Neuronal stem cell (in vitro differentiated cells): Measurements from ENCODE around the gene POP4.

Experiments used
- DNase-seq: peaks from one replicate; pipeline ENCODE4 v3.0.0-alpha.2; 2013; ENCODE audit warnings: low spot score
- H2AFZ ChIP-seq: one replicate; pipeline ENCODE4 v1.6.1; 2013; ENCODE audit warnings: mild to moderate bottlenecking, low read length, inconsistent platforms
- H2AK5ac ChIP-seq: 2 replicates; pipeline ENCODE4 v1.6.1; 2013; ENCODE audit warnings: low read depth, mild to moderate bottlenecking, inconsistent platforms, low read length, moderate library complexity, mixed read lengths
- H2BK120ac ChIP-seq: 2 replicates; pipeline ENCODE4 v1.6.1; 2013; ENCODE audit warnings: low read depth, mild to moderate bottlenecking, inconsistent platforms, low read length, moderate library complexity, mixed read lengths
- H2BK12ac ChIP-seq: one replicate; pipeline ENCODE4 v1.6.1; 2013; ENCODE audit warnings: low read length, inconsistent platforms
- H2BK15ac ChIP-seq: 2 replicates; pipeline ENCODE4 v1.6.1; 2013; ENCODE audit warnings: mild to moderate bottlenecking, low read length, inconsistent platforms, mixed read lengths
- H2BK5ac ChIP-seq: one replicate; pipeline ENCODE4 v1.6.1; 2013; ENCODE audit warnings: inconsistent platforms, mild to moderate bottlenecking, low read length, moderate library complexity
- H3K14ac ChIP-seq: one replicate; pipeline ENCODE4 v1.6.1; 2013; ENCODE audit warnings: low read length, inconsistent platforms
- H3K18ac ChIP-seq: 2 replicates; pipeline ENCODE4 v1.6.1; 2013; ENCODE audit warnings: low read length, inconsistent platforms
- H3K23ac ChIP-seq: 2 replicates; pipeline ENCODE4 v1.6.1; 2013; ENCODE audit warnings: low read depth, mild to moderate bottlenecking, mixed read lengths, low read length, inconsistent platforms; ENCODE audit not compliant: poor library complexity
- H3K27ac ChIP-seq: replicated peaks from 3 replicates; pipeline ENCODE4 v1.5.1; 2013; ENCODE audit warnings: low read length, inconsistent platforms
- H3K27me3 ChIP-seq, 3 experiments: 2 replicates each; pipeline ENCODE4 v1.6.1; 2013; ENCODE audit warnings: low read length in 3 of 3, mild to moderate bottlenecking in 2 of 3, inconsistent platforms in 1 of 3, low read depth in 1 of 3, mixed read lengths in 1 of 3, moderate library complexity in 1 of 3; ENCODE audit not compliant: control insufficient read depth in 3 of 3, insufficient read depth in 3 of 3
- H3K36me3 ChIP-seq, 2 donors: replicated peaks in 1 of 2; 2 replicates each; pipeline ENCODE4 v1.6.1; 2013; ENCODE audit warnings: low read length in 2 of 2; ENCODE audit not compliant: control insufficient read depth in 2 of 2, insufficient read depth in 2 of 2
- H3K4ac ChIP-seq: 2 replicates; pipeline ENCODE4 v1.6.1; 2013; ENCODE audit warnings: inconsistent platforms, mild to moderate bottlenecking, low read length, moderate library complexity
- H3K4me1 ChIP-seq, 2 donors: 1 replicate in 1 of 2; 2 replicates in 1 of 2; pipeline ENCODE4 v1.6.1; 2013; ENCODE audit warnings: low read length in 2 of 2, low read depth in 1 of 2; ENCODE audit not compliant: control insufficient read depth in 2 of 2, insufficient read depth in 1 of 2
- H3K4me2 ChIP-seq: one replicate; pipeline ENCODE4 v1.6.1; 2013; ENCODE audit warnings: mild to moderate bottlenecking, low read length, inconsistent platforms; ENCODE audit not compliant: insufficient read depth, poor library complexity, severe bottlenecking
- H3K4me3 ChIP-seq, 2 donors: 2 replicates each; pipeline ENCODE4 v1.5.1; 2013; ENCODE audit warnings: low read length in 2 of 2, mild to moderate bottlenecking in 2 of 2, inconsistent platforms in 1 of 2, moderate library complexity in 1 of 2
- H3K79me1 ChIP-seq: one replicate; pipeline ENCODE4 v1.6.1; 2013; ENCODE audit warnings: low read depth, mild to moderate bottlenecking, inconsistent platforms, low read length, moderate library complexity
- H3K9ac ChIP-seq: one replicate; pipeline ENCODE4 v1.6.1; 2013; ENCODE audit warnings: mild to moderate bottlenecking, low read depth, low read length, inconsistent platforms; ENCODE audit not compliant: poor library complexity
- H3K9me3 ChIP-seq, 2 donors: replicated peaks in 1 of 2; 2 replicates each; pipeline versions ENCODE3 to v1.6.1; 2013; ENCODE audit warnings: low read length in 2 of 2, mild to moderate bottlenecking in 2 of 2, inconsistent platforms in 1 of 2, low read depth in 1 of 2, mixed read lengths in 1 of 2, moderate library complexity in 1 of 2; ENCODE audit not compliant: control insufficient read depth in 2 of 2, insufficient read depth in 1 of 2
- H4K8ac ChIP-seq: one replicate; pipeline ENCODE4 v1.6.1; 2013; ENCODE audit warnings: low read depth, mild to moderate bottlenecking, inconsistent platforms, low read length, moderate library complexity
- H4K91ac ChIP-seq: one replicate; pipeline ENCODE4 v1.6.1; 2013; ENCODE audit warnings: low read length, low read depth, mild to moderate bottlenecking, inconsistent platforms; ENCODE audit not compliant: poor library complexity
- WGBS, 2 donors: extraction: QIAGEN DNeasy Blood & Tissue Kit; methylation state at CpG; one replicate each; pipeline ENCODE4 v1.1.7; 2013; ENCODE audit warnings: missing lambda C conversion rate in 2 of 2, mixed read lengths in 1 of 2; ENCODE audit not compliant: insufficient read length in 2 of 2, insufficient replicate concordance in 1 of 2; ENCODE audit errors: extremely low coverage in 2 of 2; 5-methylcytosine and 5-hydroxymethylcytosine counted together

POP4 gene

DNA sequence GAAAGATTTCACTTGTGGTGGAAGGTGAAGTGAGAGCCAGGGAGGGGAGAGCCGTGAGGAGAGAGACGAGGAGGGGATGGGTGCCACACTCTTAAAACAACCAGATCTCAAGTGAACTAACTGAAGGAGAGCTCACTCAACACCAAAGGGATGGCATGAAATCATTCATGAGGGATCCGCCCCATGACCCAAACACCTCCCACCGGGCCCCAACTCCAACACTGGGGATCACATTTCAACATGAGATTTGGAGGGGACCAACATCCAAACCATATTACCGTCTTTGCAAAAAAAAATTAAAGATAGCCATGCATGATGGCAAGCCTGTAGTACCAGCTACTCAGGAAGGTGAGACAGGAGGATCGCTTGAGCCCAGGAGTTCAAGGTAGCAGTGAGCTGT is 34.9 kb upstream of the POP4 start:
- Histone ChIP-seq H3K23ac (no peak overlapping the region), H3K14ac (no peak overlapping the region), H3K4me1 (peaks cover 0 to 4% of the 10 kb centered on the region in 2 donors), H2AFZ (no peak overlapping the region), H3K4me2 (no peak overlapping the region), H4K91ac (no peak overlapping the region), H3K9me3 (no peaks in the 10 kb centered on the region), H2AK5ac (no peak overlapping the region), H3K36me3 (no peaks in the 10 kb centered on the region), H3K18ac (no peak overlapping the region), H2BK120ac (no peak overlapping the region), H3K79me1 (no peaks in the 10 kb centered on the region), H2BK15ac (no peak overlapping the region), H3K4ac (no peak overlapping the region), H3K27ac (no peak overlapping the region), H3K4me3 (no peak overlapping the region), H3K27me3 (peaks cover 0 to 54% (median 0%) of the 10 kb centered on the region in 3 experiments), H3K9ac (no peak overlapping the region), H2BK5ac (no peak overlapping the region), H2BK12ac (no peak overlapping the region), H4K8ac (no peak overlapping the region)
- DNase-seq, result no peak
- WGBS, 2 donors, result no CpG with 5 or more reads among the region's 6 CpGs

DNA sequence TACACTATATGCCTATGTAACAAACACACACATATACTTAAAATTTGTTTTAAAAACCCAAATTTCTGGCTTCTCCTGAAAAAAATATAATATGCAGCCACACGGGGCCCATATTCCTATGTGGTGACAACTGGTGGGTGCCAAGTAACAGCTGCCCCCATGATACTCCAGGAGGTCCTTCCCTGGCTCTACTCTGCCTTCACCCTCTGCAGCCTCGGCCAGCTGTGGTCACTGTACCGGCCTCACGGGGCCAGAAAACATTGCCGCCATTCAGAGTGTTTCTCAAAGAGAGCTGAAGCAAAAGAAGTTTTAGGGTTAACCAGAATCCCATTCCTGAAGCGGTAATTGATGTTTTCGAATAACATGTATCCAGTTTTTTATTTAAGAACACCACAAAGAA is 32.6 kb upstream of the POP4 start:
- Histone ChIP-seq H4K91ac (no peak overlapping the region), H3K4ac (no peak overlapping the region), H3K23ac (no peak overlapping the region), H3K4me2 (no peak overlapping the region), H2BK12ac (no peak overlapping the region), H3K4me3 (no peak overlapping the region), H2AK5ac (no peak overlapping the region), H3K27ac (no peak overlapping the region), H3K9ac (no peak overlapping the region), H3K18ac (no peak overlapping the region), H2BK120ac (no peak overlapping the region), H3K14ac (no peak overlapping the region), H3K9me3 (no peaks in the 10 kb centered on the region), H3K79me1 (no peaks in the 10 kb centered on the region), H2BK15ac (no peak overlapping the region), H2AFZ (no peak overlapping the region), H3K36me3 (no peaks in the 10 kb centered on the region), H3K27me3 (peaks cover 0 to 70% (median 0%) of the 10 kb centered on the region in 3 experiments), H3K4me1 (peaks cover 0 to under 1% of the 10 kb centered on the region in 2 donors), H2BK5ac (no peak overlapping the region), H4K8ac (no peak overlapping the region)
- WGBS, 2 donors, result no CpG with 5 or more reads among the region's 7 CpGs
- no peak for DNase-seq

DNA sequence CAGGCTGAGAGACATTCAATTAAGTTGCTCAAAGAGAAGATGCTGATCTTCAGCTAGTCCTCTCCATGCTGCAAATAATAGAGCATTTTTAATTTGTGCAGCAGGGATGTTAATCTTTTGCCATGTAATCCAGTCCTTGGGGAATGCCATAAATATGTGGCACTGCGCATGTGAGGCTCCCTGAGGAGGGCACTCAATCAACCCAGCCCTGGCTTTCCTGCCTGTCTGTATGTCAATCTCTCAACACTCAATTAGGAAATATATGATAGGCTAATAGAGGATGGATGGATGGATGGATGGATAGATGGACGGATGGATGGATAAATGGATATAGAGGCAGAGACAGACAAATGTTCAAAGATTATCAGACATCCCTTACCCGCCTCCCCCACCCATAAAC is 31.6 kb upstream of the POP4 start:
- Histone ChIP-seq H2BK120ac (no peak overlapping the region), H3K23ac (no peak overlapping the region), H3K27ac (no peak overlapping the region), H2AFZ (no peak overlapping the region), H3K79me1 (no peaks in the 10 kb centered on the region), H3K4me2 (no peak overlapping the region), H4K8ac (no peak overlapping the region), H4K91ac (no peak overlapping the region), H2AK5ac (no peak overlapping the region), H3K18ac (no peak overlapping the region), H3K9ac (no peak overlapping the region), H3K4ac (no peak overlapping the region), H3K4me1 (no peaks in the 10 kb centered on the region), H3K9me3 (no peaks in the 10 kb centered on the region), H3K4me3 (no peak overlapping the region), H2BK5ac (no peak overlapping the region), H2BK12ac (no peak overlapping the region), H3K36me3 (no peaks in the 10 kb centered on the region), H3K14ac (no peak overlapping the region), H3K27me3 (peaks cover 0 to 64% (median 0%) of the 10 kb centered on the region in 3 experiments), H2BK15ac (no peak overlapping the region)
- WGBS, 2 donors, result no CpG with 5 or more reads among the region's 3 CpGs
- DNase-seq, result no peak

DNA sequence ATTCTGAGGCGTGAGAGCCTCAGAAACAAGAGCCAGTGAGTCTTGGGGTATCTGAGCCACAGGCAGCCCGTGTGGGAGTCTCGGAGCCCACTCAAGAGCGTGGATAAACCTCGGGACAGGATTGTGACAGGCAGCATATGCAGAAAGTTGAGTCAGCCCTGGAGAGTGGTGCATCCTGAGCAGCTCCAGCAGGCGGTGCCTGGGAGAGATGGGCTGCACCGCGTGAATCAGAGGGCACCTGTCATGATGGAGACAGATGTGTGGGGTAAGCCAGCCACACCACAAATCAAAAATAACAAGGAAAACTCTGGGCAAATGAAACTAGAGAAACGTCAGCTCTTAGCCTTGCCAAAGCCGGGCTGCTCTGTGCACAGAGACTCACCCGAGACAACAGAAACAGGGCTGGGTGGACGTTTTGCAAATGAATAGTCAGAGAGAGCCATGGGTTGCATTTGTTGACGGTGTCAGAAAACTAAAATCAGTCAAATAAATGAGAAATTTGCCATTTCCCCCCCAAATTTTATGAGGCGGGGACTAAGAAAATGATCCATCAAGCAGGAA is 30.0 kb upstream of the POP4 start:
- Histone ChIP-seq H3K36me3 (no peaks in the 10 kb centered on the region), H4K8ac (no peak overlapping the region), H3K79me1 (no peaks in the 10 kb centered on the region), H2AK5ac (no peak overlapping the region), H3K4me3 (no peak overlapping the region), H2BK12ac (no peak overlapping the region), H3K23ac (no peak overlapping the region), H2AFZ (no peak overlapping the region), H2BK15ac (no peak overlapping the region), H3K4ac (no peak overlapping the region), H2BK120ac (no peak overlapping the region), H3K9me3 (no peaks in the 10 kb centered on the region), H3K9ac (no peak overlapping the region), H3K27ac (no peak overlapping the region), H3K4me2 (no peak overlapping the region), H3K14ac (peak overlapping the region; percentile 32), H3K27me3 (peaks cover 0 to 58% (median 0%) of the 10 kb centered on the region in 3 experiments), H4K91ac (no peak overlapping the region), H3K4me1 (no peaks in the 10 kb centered on the region), H2BK5ac (no peak overlapping the region), H3K18ac (peak overlapping the region; percentile 59)
- WGBS, 2 donors, result no CpG with 5 or more reads among the region's 14 CpGs
- no peak for DNase-seq
